Parathyroid adenoma (tissue), 2 donors: Measurements from ENCODE around the gene PRAME.

Experiments
- H2AFZ ChIP-seq: fragments of 300-600 bp; sonication (generic); one replicate; pipeline ENCODE4 v1.7.0; 2017; ENCODE audit warnings: antibody characterized with exemption, mild to moderate bottlenecking
- H3K27ac ChIP-seq: fragments of 300-600 bp; sonication (generic); one replicate; pipeline ENCODE4 v1.7.0; 2017
- H3K27me3 ChIP-seq: fragments of 300-600 bp; sonication (generic); one replicate; pipeline ENCODE4 v1.7.0; 2017; ENCODE audit warnings: low read length; ENCODE audit not compliant: control insufficient read depth, insufficient read depth
- H3K36me3 ChIP-seq: fragments of 300-600 bp; sonication (generic); one replicate; pipeline ENCODE4 v1.7.0; 2017; ENCODE audit warnings: low read length; ENCODE audit not compliant: control insufficient read depth, insufficient read depth
- H3K4me1 ChIP-seq: fragments of 300-600 bp; sonication (generic); one replicate; pipeline ENCODE4 v1.7.0; 2017; ENCODE audit warnings: control low read depth
- H3K4me2 ChIP-seq: fragments of 300-600 bp; sonication (generic); one replicate; pipeline ENCODE4 v1.7.0; 2017; ENCODE audit warnings: low read length
- H3K4me3 ChIP-seq: fragments of 300-600 bp; sonication (generic); one replicate; pipeline ENCODE4 v1.7.0; 2017; ENCODE audit warnings: low read depth, low read length
- H3K79me2 ChIP-seq: fragments of 300-600 bp; sonication (generic); one replicate; pipeline ENCODE4 v1.7.0; 2017; ENCODE audit warnings: control low read depth
- H3K9ac ChIP-seq: fragments of 300-600 bp; sonication (generic); one replicate; pipeline ENCODE4 v1.7.0; 2017; ENCODE audit warnings: mild to moderate bottlenecking
- H3K9me3 ChIP-seq: fragments of 300-600 bp; sonication (generic); one replicate; pipeline ENCODE4 v1.7.0; 2017; ENCODE audit warnings: low read length; ENCODE audit not compliant: control insufficient read depth
- CTCF ChIP-seq: fragments of 300-600 bp; sonication (generic); IDR thresholded peaks from one replicate; pipeline ENCODE4 v1.7.0; 2017; ENCODE audit warnings: antibody characterized with exemption, mild to moderate bottlenecking
- donor health status: primary hyperparathyroidism.

PRAME gene

GRCh38 chr22:22552630-22553029 is 6.4 kb downstream of the PRAME start:
- H3K36me3 ChIP-seq: no peaks in the 10 kb centered on the region
- H3K79me2 ChIP-seq: no peaks in the 10 kb centered on the region
- H3K27me3 ChIP-seq: no peaks in the 10 kb centered on the region
- no peaks in the 10 kb centered on the region for H3K4me1 ChIP-seq
- H3K9ac ChIP-seq: no peak overlapping the region
- no peak for TF ChIP-seq CTCF
- H3K4me3 ChIP-seq: no peak overlapping the region
- no peak overlapping the region for H2AFZ ChIP-seq
- no peak overlapping the region for H3K4me2 ChIP-seq
- H3K9me3 ChIP-seq: no peaks in the 10 kb centered on the region
- H3K27ac ChIP-seq: no peak overlapping the region

- H3K4me3 ChIP-seq: no peak overlapping the region
- no peak for TF ChIP-seq CTCF
- H3K36me3 ChIP-seq: no peaks in the 10 kb centered on the region
- no peaks in the 10 kb centered on the region for H3K9me3 ChIP-seq
- H3K79me2 ChIP-seq: no peaks in the 10 kb centered on the region
- no peak overlapping the region for H2AFZ ChIP-seq
- H3K27me3 ChIP-seq: no peaks in the 10 kb centered on the region
- no peak overlapping the region for H3K9ac ChIP-seq
- no peak overlapping the region for H3K27ac ChIP-seq
- H3K4me2 ChIP-seq: no peak overlapping the region
- no peaks in the 10 kb centered on the region for H3K4me1 ChIP-seq
Observed at GRCh38 chr22:22550789-22551434, 8.2 kb downstream of the PRAME start.

GRCh38 chr22:22548910-22549309 is 10.2 kb downstream of the PRAME start:
- H3K4me1 ChIP-seq: no peaks in the 10 kb centered on the region
- no peaks in the 10 kb centered on the region for H3K27me3 ChIP-seq
- no peak overlapping the region for H3K4me2 ChIP-seq
- H3K9ac ChIP-seq: no peak overlapping the region
- H3K4me3 ChIP-seq: no peak overlapping the region
- no peaks in the 10 kb centered on the region for H3K9me3 ChIP-seq
- no peak for TF ChIP-seq CTCF
- H2AFZ ChIP-seq: no peak overlapping the region
- H3K79me2 ChIP-seq: no peaks in the 10 kb centered on the region
- no peak overlapping the region for H3K27ac ChIP-seq
- no peaks in the 10 kb centered on the region for H3K36me3 ChIP-seq

GRCh38 chr22:22548317-22548716 is 10.7 kb downstream of the PRAME start:
- Histone ChIP-seq H3K27ac (no peak overlapping the region), H3K4me1 (no peaks in the 10 kb centered on the region), H3K9ac (no peak overlapping the region), H3K4me3 (no peak overlapping the region), H3K79me2 (no peaks in the 10 kb centered on the region), H3K9me3 (no peaks in the 10 kb centered on the region), H2AFZ (no peak overlapping the region), H3K36me3 (no peaks in the 10 kb centered on the region), H3K27me3 (no peaks in the 10 kb centered on the region), H3K4me2 (no peak overlapping the region)
- no peak for TF ChIP-seq CTCF

- Histone ChIP-seq H3K9ac (no peak overlapping the region), H3K4me1 (no peaks in the 10 kb centered on the region), H2AFZ (no peak overlapping the region), H3K4me3 (no peak overlapping the region), H3K4me2 (no peak overlapping the region), H3K79me2 (no peaks in the 10 kb centered on the region), H3K36me3 (no peaks in the 10 kb centered on the region), H3K27me3 (no peaks in the 10 kb centered on the region), H3K9me3 (no peaks in the 10 kb centered on the region), H3K27ac (no peak overlapping the region)
- no peak for TF ChIP-seq CTCF
Observed at GRCh38 chr22:22547692-22548300, 11.3 kb downstream of the PRAME start.
